ENCODE measurements around the gene KCNN3.

GRCh38 chr1:154718566-154718965 is 151.5 kb downstream of the KCNN3 start:
- TF ChIP-seq CTCF (IDR thresholded peaks at IDR 0.05) (no peak), ZFX (IDR thresholded peaks at IDR 0.05; ENCODE audit: borderline replicate concordance) (no peak)
